K562 (cell line): Measurements from ENCODE around the gene SST. TPM values are rescaled to one million over a fixed set of nuclear protein-coding genes. Genes with fewer than 3 reads are reported as not detected.

Experiments
- ATAC-seq: fragments of 200-7000 bp; cut with Tn5 transposase; 3 replicates; pipeline ENCODE4 v1.9.1; 2020; ENCODE audit warnings: moderate library complexity
- BruUV-seq: library from RNA; stranded (reverse); fragments of 400-500 nt; replicated peaks from 2 replicates; lab custom pipeline; 2021; lab: Mats Ljungman, UMichigan
- CTCF ChIA-PET: fragments of 300-600 bp; formaldehyde crosslinking; extraction: SDS; loops from one replicate; lab custom pipeline; 2021; ENCODE audit warnings: low intra/inter-chr PET ratio; lab: Yijun Ruan, JAX
- POLR2A ChIA-PET: fragments of 300-600, 350-650 bp; sonication (Branson Sonifier 250); formaldehyde crosslinking; extraction: SDS; loops from one replicate; lab custom pipeline; 2021; ENCODE audit warnings: antibody characterized with exemption, inconsistent platforms; lab: Yijun Ruan, JAX
- DNase-seq, 4 experiments: peaks; one replicate each; pipeline versions ENCODE4 v3.0.0 to v3.0.0-alpha.2; 2011 to 2018; ENCODE audit warnings: low spot score in 3 of 4, mixed read lengths in 3 of 4; ENCODE audit errors: extremely low read depth in 1 of 4
- FAIRE-seq: peaks from 2 replicates; lab custom pipeline; 2011; peaks lifted over from hg19 to GRCh38; lab: Jason Lieb, UNC
- H2AFZ ChIP-seq: 2 replicates; pipeline ENCODE4 v1.6.0; 2011; ENCODE audit warnings: low read depth, low read length, control low read depth, inconsistent platforms
- H3K27ac ChIP-seq: fragments of 200-600 bp; 3 replicates; pipeline ENCODE4 v1.8.0; 2011; ENCODE audit warnings: low read depth, mild to moderate bottlenecking, control low read depth, inconsistent platforms, low read length, moderate library complexity, mixed read lengths; ENCODE audit errors: extremely low read depth
- H3K27me3 ChIP-seq, 2 experiments: fragments of 300-600 bp in 1 of 2; 2 replicates in 1 of 2; 3 replicates in 1 of 2; pipeline versions ENCODE4 v1.6.0 to v1.8.0; 2011; ENCODE audit warnings: inconsistent platforms in 2 of 2, low read length in 2 of 2, mild to moderate bottlenecking in 1 of 2, mixed read lengths in 1 of 2, moderate library complexity in 1 of 2; ENCODE audit not compliant: control insufficient read depth in 2 of 2, insufficient read depth in 2 of 2
- H3K36me3 ChIP-seq: fragments of 300-600 bp; 3 replicates; pipeline ENCODE4 v1.8.0; 2011; ENCODE audit warnings: mild to moderate bottlenecking, low read length, inconsistent platforms; ENCODE audit not compliant: control insufficient read depth, insufficient read depth
- H3K4me1 ChIP-seq, 2 experiments: fragments of 200-600 bp in 1 of 2; replicated peaks in 1 of 2; 2 replicates in 1 of 2; 3 replicates in 1 of 2; pipeline versions ENCODE4 v1.5.1 to v1.8.0; 2011; ENCODE audit warnings: inconsistent platforms in 2 of 2, low read length in 2 of 2, mild to moderate bottlenecking in 1 of 2, mixed read lengths in 1 of 2, moderate library complexity in 1 of 2; ENCODE audit not compliant: control insufficient read depth in 2 of 2, insufficient read depth in 2 of 2
- H3K4me2 ChIP-seq: 2 replicates; pipeline ENCODE4 v1.6.1; 2011; ENCODE audit warnings: low read length, control low read depth, inconsistent platforms, mixed read lengths; ENCODE audit not compliant: insufficient read depth
- H3K4me3 ChIP-seq: fragments of 200-600 bp; sonication (generic), shearing (Covaris generic); 2 replicates; pipeline ENCODE4 v1.5.1; 2016; ENCODE audit warnings: control low read depth, inconsistent platforms
- H3K79me2 ChIP-seq: fragments of 200-600 bp; 3 replicates; pipeline ENCODE4 v1.8.0; 2011; ENCODE audit warnings: low read length, inconsistent platforms; ENCODE audit not compliant: control insufficient read depth, insufficient read depth
- H3K9ac ChIP-seq, 2 experiments: 2 replicates each; pipeline versions ENCODE4 v1.6.0 to v1.6.1; 2011; ENCODE audit warnings: low read depth in 2 of 2, low read length in 2 of 2, control low read depth in 1 of 2, inconsistent platforms in 1 of 2, mild to moderate bottlenecking in 1 of 2, mixed read lengths in 1 of 2; ENCODE audit not compliant: insufficient read depth in 1 of 2
- H3K9me1 ChIP-seq: one replicate; pipeline ENCODE4 v1.6.0; 2011; ENCODE audit warnings: inconsistent platforms, mild to moderate bottlenecking, low read length, moderate library complexity; ENCODE audit not compliant: control insufficient read depth, insufficient read depth
- H3K9me3 ChIP-seq: replicated peaks from 2 replicates; pipeline ENCODE4 v1.5.1; 2011; ENCODE audit warnings: low read depth, low read length, inconsistent platforms; ENCODE audit not compliant: control insufficient read depth, insufficient read depth
- H4K20me1 ChIP-seq: replicated peaks from 2 replicates; pipeline ENCODE4 v1.6.1; 2011; ENCODE audit warnings: low read length, inconsistent platforms, mixed read lengths; ENCODE audit not compliant: control insufficient read depth, insufficient read depth
- ARID1B ChIP-seq: fragments of 450-650 bp; IDR thresholded peaks from 2 replicates; pipeline ENCODE4 v1.6.1; 2016; ENCODE audit warnings: antibody characterized with exemption, mild to moderate bottlenecking, inconsistent platforms
- CC2D1A ChIP-seq: fragments of 450-650 bp; IDR thresholded peaks from 2 replicates; pipeline ENCODE4 v1.6.1; 2017; ENCODE audit warnings: mild to moderate bottlenecking
- DEAF1 ChIP-seq: fragments of 450-650 bp; formaldehyde crosslinking; IDR thresholded peaks from 2 replicates; pipeline ENCODE4 v1.4.0; 2020; ENCODE audit warnings: mild to moderate bottlenecking, moderate library complexity
- E2F6 ChIP-seq, 2 experiments: IDR thresholded peaks; 2 replicates each; pipeline ENCODE4 v1.6.1; 2011; ENCODE audit warnings: borderline replicate concordance in 1 of 2, control low read depth in 1 of 2, low read depth in 1 of 2, low read length in 1 of 2, mild to moderate bottlenecking in 1 of 2, mixed read lengths in 1 of 2, moderate library complexity in 1 of 2; ENCODE audit not compliant: insufficient read depth in 1 of 2, insufficient read length in 1 of 2, poor library complexity in 1 of 2, severe bottlenecking in 1 of 2; ENCODE audit errors: extremely low read depth in 1 of 2
- RAD21 ChIP-seq, 2 experiments: fragments of 250-450 bp in 1 of 2; fragments of 450-650 bp in 1 of 2; sonication (Bioruptor Pico) in 1 of 2; formaldehyde crosslinking in 1 of 2; IDR thresholded peaks in 1 of 2; conservative IDR thresholded peaks in 1 of 2; 2 replicates each; pipeline versions ENCODE4 v1.4.0 to v1.8.0; 2020 to 2022; ENCODE audit warnings: mild to moderate bottlenecking in 2 of 2, moderate library complexity in 1 of 2
- REST ChIP-seq, 2 experiments: fragments of 450-650 bp; formaldehyde crosslinking in 1 of 2; IDR thresholded peaks; 2 replicates each; pipeline versions ENCODE4 v1.4.0 to v1.6.1; 2014 to 2020; ENCODE audit warnings: mild to moderate bottlenecking in 2 of 2, borderline replicate concordance in 1 of 2, low read depth in 1 of 2
- STAG1 ChIP-seq: sonication (generic); formaldehyde crosslinking; IDR thresholded peaks from 2 replicates; pipeline ENCODE4 v1.5.0; 2020; ENCODE audit warnings: missing genetic modification reagents, borderline replicate concordance
- WGBS: fragments of 100-300 bp; shearing (Covaris generic); methylation state at CpG from one replicate; pipeline ENCODE4 v1.1.6; 2016; ENCODE audit warnings: low coverage, mixed read lengths; ENCODE audit not compliant: insufficient coverage; ENCODE audit errors: missing lambda C conversion rate; 5-methylcytosine and 5-hydroxymethylcytosine counted together
- in situ Hi-C: fragments of 300-500 bp; cut with MboI; formaldehyde crosslinking; loops from 4 replicates; pipeline ENCODE4 v1.15.0; 2018; ENCODE audit warnings: inconsistent platforms, mixed read lengths
- intact Hi-C: fragments of 100-400 bp; cut with micrococcal nuclease; formaldehyde crosslinking; loops from 2 replicates; pipeline ENCODE4 v1.14.2; 2022
- polyA plus RNA-seq, 8 experiments: library from polyadenylated mRNA; depleted of rRNA in 4 of 8; stranded (reverse) in 5 of 8; unstranded in 3 of 8; fragments of >200 nt; fragmentation: Nextera tagmentation in 2 of 8; fragmentation: Illumina TruSeq in 1 of 8; extraction: Ambion mirVana in 2 of 8; extraction: Trizol in 1 of 8; gene quantifications; 2 replicates each; pipeline versions ENCODE4 v1.2.1 to v1.2.3, GENCODE V29; 2011 to 2014; ENCODE audit warnings: inconsistent platforms in 1 of 8, missing spikeins in 1 of 8
- total RNA-seq, 7 experiments: library from RNA; depleted of rRNA in 6 of 7; stranded (reverse); fragments of >200 nt in 6 of 7; fragmentation: Illumina TruSeq in 2 of 7; extraction: Trizol in 2 of 7; gene quantifications; 2 replicates each; pipeline versions ENCODE4 v1.2.1 to v1.2.3, GENCODE V29; 2011 to 2021; ENCODE audit warnings: low replicate concordance in 1 of 7

Gene SST
- total and polyA plus RNA-seq, 9 of the 15 experiments (the other 6 are each of a cell fraction or from before 2014, with no cell fraction given): not detected

DNA sequence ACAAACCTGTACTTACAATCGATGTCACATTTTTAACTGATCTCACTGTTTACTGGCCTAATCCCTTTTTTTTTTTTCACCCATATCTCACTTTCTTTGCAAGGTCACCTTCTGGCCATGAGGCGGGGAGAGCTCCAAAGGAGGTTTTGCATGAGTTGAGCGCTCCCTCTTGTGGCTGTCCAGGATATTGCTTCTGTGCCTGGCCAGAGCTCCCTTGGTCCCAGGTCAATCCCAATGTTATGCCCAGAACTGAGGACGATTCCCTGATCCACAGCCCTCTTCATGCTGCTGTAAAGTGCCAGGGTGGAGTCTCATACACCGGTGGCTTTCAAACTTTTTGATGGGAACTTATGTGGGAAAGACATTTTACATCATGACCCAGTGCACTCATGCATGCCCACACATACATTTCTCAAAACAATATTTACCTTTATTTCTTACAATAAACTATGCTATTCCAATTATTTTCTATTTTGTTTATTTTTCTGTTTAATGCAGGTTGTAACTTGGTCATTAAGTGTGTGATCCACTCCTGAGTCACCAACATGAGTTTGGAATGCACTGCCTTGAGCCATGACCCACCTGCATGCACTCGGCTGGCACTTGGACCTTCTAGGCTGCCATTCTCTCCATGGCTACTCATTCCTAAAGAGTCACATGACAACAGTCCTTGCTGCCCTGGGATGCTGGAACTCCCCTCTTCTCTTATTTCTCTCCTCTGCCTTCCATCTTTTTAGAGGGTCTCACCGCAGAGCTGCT lies 9.6 kb upstream of the SST start:
- CTCF ChIA-PET: interaction anchor here (0.6 to 5.2 kb wide), 9 partner anchors 34 to 1433 kb away, joined by 3 to 147 read pairs (median 4); no protein-coding TSS in a partner anchor
- Histone ChIP-seq H3K79me2 (no peaks in the 10 kb centered on the region), H3K9ac (0 out of 4 replicates have a peak overlapping the region, but pooled peaks of 1 of the 2 experiments have one; percentile 4), H3K4me2 (peak overlapping the region; percentile 2; the same call in 1 of the 2 replicates), H3K27ac (no peak overlapping the region), H4K20me1 (no peaks in the 10 kb centered on the region), H3K9me1 (no peaks in the 10 kb centered on the region), H3K36me3 (no peaks in the 10 kb centered on the region), H2AFZ (no peak overlapping the region), H3K27me3 (no peaks in the 10 kb centered on the region), H3K4me3 (no peak overlapping the region), H3K4me1 (peaks cover 0 to 4% of the 10 kb centered on the region in 2 experiments; a peak in 1 of 5 replicates), H3K9me3 (no peaks in the 10 kb centered on the region)
- no TSS peak for BruUV-seq
- peak; percentile 96 for FAIRE-seq
- WGBS: 0% methylated on average over 7 of the region's 7 CpGs
- in situ Hi-C loops: loop anchor here (5.0 kb wide), 2 partner anchors 363 to 453 kb away; no protein-coding TSS in a partner anchor
- intact Hi-C loops: loop anchor here (1.0 to 2.0 kb wide), 6 partner anchors 34 to 567 kb away; no protein-coding TSS in a partner anchor
- POLR2A ChIA-PET: interaction anchor here (0.6 to 2.8 kb wide), 5 partner anchors 8 to 451 kb away, joined by 3 to 15 read pairs (median 3); no protein-coding TSS in a partner anchor
- peak; percentile 98 for ATAC-seq
- peak; percentile 74 to 82 (median 82) for DNase-seq
- TF ChIP-seq ARID1B (peak; percentile 32; the same call in 1 of the 2 replicates), DEAF1 (peak; percentile 82), E2F6 (IDR thresholded peaks at IDR 0.05; ENCODE audit: borderline replicate concordance in 1 of 2, extremely low read depth in 1 of 2, insufficient read depth in 1 of 2, insufficient read length in 1 of 2, low read depth in 1 of 2, low read length in 1 of 2, poor library complexity in 1 of 2, severe bottlenecking in 1 of 2) (no peak), REST (IDR thresholded peaks at IDR 0.05; ENCODE audit: borderline replicate concordance) (peak; percentile 84), REST (CRISPR knock-in tag; IDR thresholded peaks at IDR 0.05; ENCODE audit: low read depth) (no peak), RAD21 (CRISPR knock-in tag; conservative IDR thresholded peaks at IDR 0.05 in 1 of 2, IDR thresholded peaks at IDR 0.05 in 1 of 2) (peak; percentile 90 to 91), CC2D1A (peak; percentile 69; the same call in 1 of the 2 replicates), STAG1 (peak; percentile 76; the same call in 1 of the 2 replicates)
